Fibroblast of peridontal ligament (primary cell): ENCODE results near the gene SAP30BP.
A peak's percentile ranks its signal among the peaks of the same experiment; 100 is the strongest.

ENCODE experiments used
- DNase-seq: peaks from one replicate; pipeline ENCODE4 v3.0.0-alpha.2; 2010; ENCODE audit errors: extremely low read depth

Gene SAP30BP

GRCh38 chr17:75738218-75738802 is 71.2 kb downstream of the SAP30BP start:
- no peak for DNase-seq

DNA sequence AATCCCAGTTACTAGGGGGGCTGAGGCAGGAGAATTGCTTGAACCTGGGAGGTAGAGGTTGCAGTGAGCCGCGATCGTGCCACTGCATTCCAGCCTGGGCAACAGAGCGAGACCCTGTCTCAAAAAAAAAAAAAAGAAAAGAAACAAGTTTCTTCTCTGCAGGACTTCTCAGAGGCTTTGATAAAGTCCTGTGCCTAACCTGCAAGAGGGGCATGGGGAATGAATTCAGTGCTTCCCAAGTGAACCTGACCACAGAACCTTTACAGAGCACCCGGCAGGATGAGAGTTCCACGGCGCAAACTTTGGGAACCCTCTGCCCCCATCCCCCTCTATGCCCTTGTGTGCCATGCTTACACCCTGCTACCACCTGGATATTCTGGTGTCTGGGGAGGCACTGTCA is 72.0 kb downstream of the SAP30BP start:
- no peak for DNase-seq

DNA sequence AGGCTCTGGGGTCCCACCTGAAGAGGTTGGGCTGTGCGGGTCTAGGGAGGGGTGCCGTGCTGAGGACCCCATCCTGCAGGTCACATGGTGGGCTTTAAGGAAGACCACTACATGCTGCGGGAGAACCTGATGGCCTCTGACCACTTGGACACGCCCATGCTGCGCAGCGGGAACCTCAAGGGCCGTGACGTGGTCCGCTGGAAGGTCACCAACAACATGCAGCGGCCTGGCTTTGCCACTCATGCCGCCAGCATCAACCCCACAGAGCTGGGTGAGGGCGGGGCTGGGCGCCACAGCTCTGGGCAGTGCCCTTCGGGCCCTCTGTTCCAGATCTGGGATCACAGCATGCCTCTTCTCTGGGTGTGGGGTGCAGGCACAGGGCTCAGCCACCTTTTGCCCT is 72.7 kb downstream of the SAP30BP start:
- DNase-seq, result no peak

DNA sequence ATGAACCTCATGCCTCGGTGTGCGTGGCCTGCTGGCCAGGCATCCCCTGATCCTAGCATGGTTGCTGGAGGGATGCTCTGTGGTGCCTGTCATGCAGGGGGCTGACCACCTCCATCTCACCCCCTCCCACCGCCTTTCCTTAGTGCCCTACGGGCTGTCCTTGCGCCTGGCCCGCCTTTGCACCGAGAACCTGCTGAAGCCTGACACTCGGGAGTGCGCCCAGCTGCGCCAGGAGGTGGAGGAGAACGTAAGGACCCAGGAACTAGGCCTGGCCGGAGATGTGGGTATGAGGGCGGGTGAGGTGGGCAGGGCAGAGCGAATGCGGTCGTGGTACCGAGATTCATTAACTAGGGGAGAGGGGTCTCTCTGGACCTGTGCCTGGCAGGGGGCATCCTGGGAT is 73.1 kb downstream of the SAP30BP start:
- no peak for DNase-seq

DNA sequence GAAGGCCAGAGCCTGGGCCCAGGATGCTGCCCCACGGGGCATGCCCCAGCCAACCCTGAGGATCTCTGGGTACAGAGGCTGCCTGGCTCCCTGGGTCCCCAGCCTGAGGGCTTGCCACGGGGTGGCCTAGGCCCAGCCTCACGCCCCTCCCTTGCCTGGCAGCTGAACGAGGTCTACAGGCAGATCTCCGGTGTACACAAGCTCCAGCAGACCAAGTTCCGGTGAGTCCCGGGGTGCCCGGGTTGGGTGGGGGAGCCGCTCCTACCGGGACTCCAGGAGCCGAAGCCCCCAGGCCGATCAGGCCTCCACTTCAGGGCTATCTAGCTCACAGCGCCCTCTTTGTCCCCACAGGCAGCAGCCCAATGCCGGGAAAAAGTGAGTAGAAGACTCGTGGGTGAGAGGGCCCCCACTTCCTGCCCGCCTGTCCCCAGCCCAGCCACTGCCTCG is 73.5 kb downstream of the SAP30BP start:
- no peak for DNase-seq

DNA sequence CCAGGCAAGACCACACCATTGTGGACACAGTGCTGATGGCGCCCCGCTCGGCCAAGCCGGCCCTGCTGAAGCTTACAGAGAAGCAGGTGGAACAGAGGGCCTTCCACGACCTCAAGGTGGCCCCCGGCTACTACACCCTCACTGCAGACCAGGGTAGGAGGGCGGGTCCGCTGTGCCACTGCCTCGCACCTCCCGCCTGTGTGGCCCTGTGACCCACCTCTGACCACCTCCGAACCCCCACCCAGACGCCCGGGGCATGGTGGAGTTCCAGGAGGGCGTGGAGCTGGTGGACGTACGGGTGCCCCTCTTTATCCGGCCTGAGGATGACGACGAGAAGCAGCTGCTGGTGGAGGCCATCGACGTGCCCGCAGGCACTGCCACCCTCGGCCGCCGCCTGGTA is 75.2 kb downstream of the SAP30BP start:
- no peak for DNase-seq

DNA sequence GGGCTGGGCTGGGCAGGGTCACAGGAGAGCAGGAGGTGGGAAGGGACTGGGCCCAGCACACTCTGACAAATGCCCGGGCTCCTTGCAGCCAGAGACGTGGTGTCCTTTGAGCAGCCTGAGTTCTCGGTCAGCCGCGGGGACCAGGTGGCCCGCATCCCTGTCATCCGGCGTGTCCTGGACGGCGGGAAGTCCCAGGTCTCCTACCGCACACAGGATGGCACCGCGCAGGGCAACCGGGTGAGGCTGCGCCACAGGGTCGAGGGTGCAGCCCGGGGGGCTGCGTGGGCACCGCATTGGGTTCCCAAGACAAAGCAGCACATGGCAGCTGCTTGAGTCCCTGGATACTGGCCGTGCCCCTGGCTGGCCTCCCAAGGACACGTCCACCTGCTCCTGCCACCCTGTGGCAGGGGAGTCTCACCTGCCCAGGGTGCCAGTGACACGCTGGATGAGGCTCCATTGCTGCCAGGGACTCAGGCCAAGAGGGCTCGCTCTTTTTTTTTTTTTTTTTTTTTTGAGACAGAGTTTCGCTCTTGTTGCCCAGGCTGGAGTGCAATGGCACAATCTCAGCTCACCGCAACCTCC is 76.6 kb downstream of the SAP30BP start:
- DNase-seq, result no peak

- no peak for DNase-seq
These were observed 81.6 kb downstream of the SAP30BP start for GRCh38 chr17:75748706-75749105.

DNA sequence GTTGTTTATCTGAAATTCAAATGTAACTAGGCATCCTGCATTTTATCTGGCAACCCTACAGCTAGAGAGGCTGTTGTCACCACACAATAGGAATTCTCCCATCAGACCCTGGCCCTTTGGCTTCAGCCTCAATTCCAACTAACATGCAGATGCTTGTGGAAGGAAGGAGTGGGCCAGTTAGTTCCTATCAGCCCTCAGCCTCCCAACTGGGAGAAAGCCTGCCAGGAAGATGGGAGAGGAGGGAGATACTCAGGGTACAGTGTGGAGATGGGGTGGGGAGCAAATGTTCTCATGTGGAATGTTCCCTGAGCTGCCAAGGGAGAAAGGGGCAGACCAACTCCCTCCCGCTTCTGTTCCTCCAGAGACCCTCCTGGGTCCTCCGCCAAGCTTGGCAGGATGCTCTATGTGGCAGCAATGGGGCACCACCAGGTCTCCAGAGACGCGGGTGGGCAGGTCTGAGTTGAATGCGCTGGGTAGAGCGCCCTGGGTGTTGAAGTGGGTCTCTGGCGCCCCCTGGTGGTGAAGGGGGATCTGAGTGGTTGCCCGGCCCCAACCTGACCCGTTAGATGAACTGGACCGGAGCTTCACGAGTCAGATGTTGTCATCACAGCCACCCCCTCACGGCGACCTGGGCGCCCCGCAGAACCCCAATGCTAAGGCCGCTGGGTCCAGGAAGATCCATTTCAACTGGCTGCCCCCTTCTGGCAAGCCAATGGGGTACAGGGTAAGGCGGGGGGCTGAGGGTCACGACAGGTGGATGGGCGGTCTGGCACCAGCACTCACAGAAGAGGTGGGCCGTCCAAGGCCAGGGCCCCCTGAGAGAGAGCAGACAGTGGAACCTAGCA is 82.6 kb downstream of the SAP30BP start:
- DNase-seq, result peak; percentile 64

- DNase-seq, result no peak
These were observed 83.7 kb downstream of the SAP30BP start for GRCh38 chr17:75750661-75751423.

GRCh38 chr17:75751676-75752404 is 84.7 kb downstream of the SAP30BP start:
- DNase-seq, result no peak

- DNase-seq, result no peak
These were observed 85.2 kb downstream of the SAP30BP start for GRCh38 chr17:75752405-75752709.

- DNase-seq, result no peak
These were observed 85.8 kb downstream of the SAP30BP start for GRCh38 chr17:75752802-75753513.

- DNase-seq, result peak; percentile 50
These were observed 86.6 kb downstream of the SAP30BP start for GRCh38 chr17:75753514-75754377.

DNA sequence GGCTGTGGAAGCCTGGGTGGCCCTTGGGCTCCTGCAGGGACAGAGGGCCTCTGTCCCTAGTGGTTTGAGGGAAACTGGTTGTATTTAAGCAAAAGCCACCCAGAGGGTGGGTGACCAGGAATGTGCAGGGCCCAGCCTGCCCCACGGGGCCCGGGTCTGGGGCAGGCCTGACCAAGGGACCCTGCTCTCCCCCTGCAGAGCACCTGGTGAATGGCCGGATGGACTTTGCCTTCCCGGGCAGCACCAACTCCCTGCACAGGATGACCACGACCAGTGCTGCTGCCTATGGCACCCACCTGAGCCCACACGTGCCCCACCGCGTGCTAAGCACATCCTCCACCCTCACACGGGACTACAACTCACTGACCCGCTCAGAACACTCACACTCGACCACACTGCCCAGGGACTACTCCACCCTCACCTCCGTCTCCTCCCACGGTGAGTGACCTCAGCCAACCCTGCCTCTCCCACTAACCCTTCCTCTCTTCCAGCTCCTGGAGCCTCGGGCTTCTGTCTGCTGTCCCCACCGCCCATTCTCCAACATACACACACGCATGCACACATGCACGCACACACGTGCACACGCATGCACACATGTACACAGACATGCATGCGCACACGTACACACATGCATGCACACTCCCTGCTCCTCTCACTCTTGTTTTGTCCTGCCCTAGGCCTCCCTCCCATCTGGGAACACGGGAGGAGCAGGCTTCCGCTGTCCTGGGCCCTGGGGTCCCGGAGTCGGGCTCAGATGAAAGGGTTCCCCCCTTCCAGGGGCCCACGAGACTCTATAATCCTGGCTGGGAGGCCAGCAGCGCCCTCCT is 87.5 kb downstream of the SAP30BP start:
- DNase-seq, result no peak

DNA sequence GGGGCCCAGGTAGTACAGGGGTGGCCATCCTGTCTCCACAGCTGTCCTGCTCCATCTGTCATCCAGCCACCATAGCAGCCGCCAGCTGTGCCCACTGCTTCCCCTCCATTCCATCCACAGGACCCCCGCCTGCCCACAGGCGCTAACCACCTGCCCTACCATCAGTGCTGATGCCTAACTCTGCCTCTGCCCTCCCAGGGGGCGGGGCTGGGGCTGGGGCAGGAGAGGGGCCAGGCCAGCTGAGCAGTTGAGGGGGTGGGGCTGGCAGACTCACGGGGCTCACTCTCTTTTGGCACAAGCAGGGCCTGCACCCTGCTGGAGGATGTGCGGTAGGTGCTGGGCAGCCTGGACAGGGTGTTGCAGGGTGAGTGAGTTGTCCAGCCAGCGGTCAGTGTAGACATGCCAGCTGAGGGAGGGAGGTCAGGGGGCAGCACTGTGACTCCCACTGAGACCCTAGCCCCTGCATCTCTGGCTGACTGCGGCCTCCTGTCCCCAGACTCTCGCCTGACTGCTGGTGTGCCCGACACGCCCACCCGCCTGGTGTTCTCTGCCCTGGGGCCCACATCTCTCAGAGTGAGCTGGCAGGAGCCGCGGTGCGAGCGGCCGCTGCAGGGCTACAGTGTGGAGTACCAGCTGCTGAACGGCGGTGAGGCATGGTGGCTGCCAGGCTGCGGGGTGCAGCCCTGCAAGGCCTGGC is 88.2 kb downstream of the SAP30BP start:
- DNase-seq, result no peak

GRCh38 chr17:75755990-75756389 is 88.9 kb downstream of the SAP30BP start:
- no peak for DNase-seq

DNA sequence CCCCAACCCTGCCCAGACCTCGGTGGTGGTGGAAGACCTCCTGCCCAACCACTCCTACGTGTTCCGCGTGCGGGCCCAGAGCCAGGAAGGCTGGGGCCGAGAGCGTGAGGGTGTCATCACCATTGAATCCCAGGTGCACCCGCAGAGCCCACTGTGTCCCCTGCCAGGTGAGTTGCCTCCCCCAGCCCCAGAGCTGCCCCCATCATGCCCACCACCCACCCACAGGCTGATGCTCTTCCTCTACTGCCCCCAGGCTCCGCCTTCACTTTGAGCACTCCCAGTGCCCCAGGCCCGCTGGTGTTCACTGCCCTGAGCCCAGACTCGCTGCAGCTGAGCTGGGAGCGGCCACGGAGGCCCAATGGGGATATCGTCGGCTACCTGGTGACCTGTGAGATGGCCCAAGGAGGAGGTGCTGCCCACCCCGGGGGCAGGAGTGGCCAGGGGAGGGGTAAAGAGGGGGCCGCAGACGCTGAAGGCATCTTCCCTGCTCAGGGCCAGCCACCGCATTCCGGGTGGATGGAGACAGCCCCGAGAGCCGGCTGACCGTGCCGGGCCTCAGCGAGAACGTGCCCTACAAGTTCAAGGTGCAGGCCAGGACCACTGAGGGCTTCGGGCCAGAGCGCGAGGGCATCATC is 89.4 kb downstream of the SAP30BP start:
- DNase-seq, result no peak
